SK-N-MC (cell line): ENCODE measurements around the gene TNFRSF21.

Experiments used
- FOXP2 ChIP-seq: optimal IDR thresholded peaks from 2 replicates; pipeline ENCODE3; 2011; ENCODE audit warnings: mild to moderate bottlenecking, moderate library complexity; ENCODE audit not compliant: insufficient read depth; ENCODE audit errors: extremely low read length, control extremely low read depth
- POLR2AphosphoS5 ChIP-seq: IDR thresholded peaks from 2 replicates; pipeline ENCODE4 v1.6.1; 2012; ENCODE audit warnings: mild to moderate bottlenecking, low read depth, low read length, borderline replicate concordance

DNA sequence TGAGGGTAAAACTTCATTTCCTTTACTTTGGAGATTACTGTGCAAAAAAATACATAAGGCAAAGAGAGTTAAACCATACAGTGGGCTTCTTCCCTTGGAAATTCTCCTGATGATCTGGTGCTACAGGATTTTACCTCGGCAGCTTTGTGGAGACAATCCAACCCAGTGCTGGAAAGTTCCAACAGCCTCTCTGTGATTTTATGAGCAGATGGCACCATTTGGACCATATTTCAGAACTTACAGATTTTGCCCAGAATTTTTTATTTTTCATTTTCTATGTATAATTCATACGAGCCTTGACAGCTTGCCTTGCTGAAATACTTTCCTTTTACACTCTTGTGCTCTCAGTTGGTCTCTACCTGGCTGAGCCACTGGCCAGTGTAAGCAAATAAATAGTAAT, 43.3 kb upstream of the TNFRSF21 start:
- no peak for TF ChIP-seq FOXP2
- TF ChIP-seq POLR2AphosphoS5: no peak
